NCI-H2196 (cell line): ENCODE data around the gene HOPX.
"Not testable (repeated sequence)": the region's sequence is repeated elsewhere in the genome, so short reads cannot be mapped to it uniquely, and the experiment has no call there.

Experiments
- DNase-seq: peaks from one replicate; lab custom pipeline; 2025; ENCODE audit not compliant: unreplicated experiment; lab: John Stamatoyannopoulos, UW

HOPX gene

GRCh38 chr4:56655627-56656345 is 25.3 kb downstream of the HOPX start:
- no peak for DNase-seq

GRCh38 chr4:56655209-56655626 is 25.9 kb downstream of the HOPX start:
- no peak for DNase-seq

- DNase-seq = no peak
These were observed 26.9 kb downstream of the HOPX start for GRCh38 chr4:56654238-56654632.

- DNase-seq = no peak
These were observed 27.4 kb downstream of the HOPX start for GRCh38 chr4:56653461-56654237.

- DNase-seq = no peak
These were observed 28.9 kb downstream of the HOPX start for GRCh38 chr4:56652196-56652595.

GRCh38 chr4:56651056-56651350 is 30.1 kb downstream of the HOPX start:
- DNase-seq = no peak

- no peak for DNase-seq
These were observed 30.6 kb downstream of the HOPX start for GRCh38 chr4:56650262-56651055.

GRCh38 chr4:56649445-56650261 is 31.4 kb downstream of the HOPX start:
- no peak for DNase-seq

- DNase-seq = no peak
These were observed 32.3 kb downstream of the HOPX start for GRCh38 chr4:56648824-56649151.

- DNase-seq = no peak
These were observed 32.9 kb downstream of the HOPX start for GRCh38 chr4:56648021-56648823.

GRCh38 chr4:56646341-56646740 is 34.8 kb downstream of the HOPX start:
- DNase-seq = no peak

GRCh38 chr4:56643596-56643995 is 37.5 kb downstream of the HOPX start:
- no peak for DNase-seq

GRCh38 chr4:56641494-56642051 is 39.5 kb downstream of the HOPX start:
- no peak for DNase-seq

- no peak for DNase-seq
These were observed 40.2 kb downstream of the HOPX start for GRCh38 chr4:56640621-56641493.

GRCh38 chr4:56637791-56638190 is 43.3 kb downstream of the HOPX start:
- no peak for DNase-seq

GRCh38 chr4:56637154-56637553 is 43.9 kb downstream of the HOPX start:
- DNase-seq = no peak

- DNase-seq = not testable (repeated sequence)
These were observed 46.1 kb downstream of the HOPX start for GRCh38 chr4:56634954-56635353.

GRCh38 chr4:56633486-56633885 is 47.6 kb downstream of the HOPX start:
- no peak for DNase-seq
